Fibroblast of lung (primary cell): ENCODE data around the gene DNAJB6.

Source experiments
- EZH2 ChIP-seq: IDR thresholded peaks from 2 replicates; pipeline ENCODE4 v1.5.1; 2012; ENCODE audit warnings: low read length, control low read depth, mild to moderate bottlenecking; ENCODE audit errors: missing control alignments
- TF ChIP-seq, protein P1 (sequence below), 2 donors: IDR thresholded peaks in 1 of 2; conservative IDR thresholded peaks in 1 of 2; 1 replicate in 1 of 2; 2 replicates in 1 of 2; pipeline ENCODE4 v1.5.1; 2011 to 2012; ENCODE audit warnings: low read length in 2 of 2, control low read depth in 1 of 2, inconsistent platforms in 1 of 2, low read depth in 1 of 2, mild to moderate bottlenecking in 1 of 2

DNA sequence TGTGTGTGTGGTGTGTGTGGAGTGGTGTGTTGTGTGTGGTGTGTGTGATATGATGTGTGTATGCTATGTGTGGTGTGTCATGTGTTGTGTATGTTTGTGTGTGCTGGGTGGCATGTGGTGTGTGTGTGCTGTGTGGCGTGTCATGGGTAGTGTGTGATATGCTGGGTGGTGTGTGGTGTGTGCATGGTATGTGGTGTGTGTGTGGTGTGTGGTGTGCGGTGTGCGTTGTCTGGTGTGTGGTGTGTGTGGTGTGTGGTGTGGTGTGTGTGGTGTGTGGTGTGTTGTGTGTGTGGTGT lies 37.5 kb upstream of the DNAJB6 start:
- TF ChIP-seq, protein P1, sequence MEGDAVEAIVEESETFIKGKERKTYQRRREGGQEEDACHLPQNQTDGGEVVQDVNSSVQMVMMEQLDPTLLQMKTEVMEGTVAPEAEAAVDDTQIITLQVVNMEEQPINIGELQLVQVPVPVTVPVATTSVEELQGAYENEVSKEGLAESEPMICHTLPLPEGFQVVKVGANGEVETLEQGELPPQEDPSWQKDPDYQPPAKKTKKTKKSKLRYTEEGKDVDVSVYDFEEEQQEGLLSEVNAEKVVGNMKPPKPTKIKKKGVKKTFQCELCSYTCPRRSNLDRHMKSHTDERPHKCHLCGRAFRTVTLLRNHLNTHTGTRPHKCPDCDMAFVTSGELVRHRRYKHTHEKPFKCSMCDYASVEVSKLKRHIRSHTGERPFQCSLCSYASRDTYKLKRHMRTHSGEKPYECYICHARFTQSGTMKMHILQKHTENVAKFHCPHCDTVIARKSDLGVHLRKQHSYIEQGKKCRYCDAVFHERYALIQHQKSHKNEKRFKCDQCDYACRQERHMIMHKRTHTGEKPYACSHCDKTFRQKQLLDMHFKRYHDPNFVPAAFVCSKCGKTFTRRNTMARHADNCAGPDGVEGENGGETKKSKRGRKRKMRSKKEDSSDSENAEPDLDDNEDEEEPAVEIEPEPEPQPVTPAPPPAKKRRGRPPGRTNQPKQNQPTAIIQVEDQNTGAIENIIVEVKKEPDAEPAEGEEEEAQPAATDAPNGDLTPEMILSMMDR (conservative IDR thresholded peaks at IDR 0.05 in 1 of 2, IDR thresholded peaks at IDR 0.05 in 1 of 2; ENCODE audit: low read depth in 1 of 2, low read length in 2 of 2), result no peak
- no peak for TF ChIP-seq EZH2
